Subcutaneous adipose tissue (tissue), 4 donors: Measurements from ENCODE around the gene PTEN. TPM values are rescaled to one million over a fixed set of nuclear protein-coding genes. Genes with fewer than 3 reads are reported as not detected.

Source experiments
- total RNA-seq, 4 donors: library from RNA; depleted of rRNA; stranded (reverse); fragments of >200 nt; gene quantifications; one replicate each; pipeline ENCODE4 v1.1.0, GENCODE V29; 2016
- TF ChIP-seq, protein P1 (sequence below): fragments of 450-650 bp; IDR thresholded peaks from one replicate; pipeline ENCODE4 v1.5.1; 2016; ENCODE audit warnings: low read depth, mild to moderate bottlenecking, control low read depth, antibody characterized with exemption, moderate library complexity

Gene PTEN
- total RNA-seq, 4 donors from 2014 or later: 185 to 932 (median 239) TPM

DNA sequence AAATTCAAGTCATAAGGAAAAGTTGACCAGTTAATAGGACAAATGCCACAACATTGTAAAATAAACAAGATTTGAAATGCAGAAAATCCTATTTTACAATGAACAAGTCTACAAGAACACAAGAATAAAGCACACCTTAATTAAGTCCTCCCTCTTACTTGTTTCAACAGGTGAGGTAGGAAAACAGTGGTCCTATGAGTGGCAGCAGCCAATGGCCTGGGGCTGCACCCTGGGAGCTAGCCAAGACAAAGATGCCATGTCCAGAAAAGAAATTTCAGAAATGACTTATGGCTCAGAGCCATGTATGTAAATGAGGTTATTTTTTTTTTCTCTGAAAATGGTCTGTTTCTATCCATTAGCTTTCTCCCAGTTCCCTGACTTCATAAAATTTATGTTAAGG is 14.4 kb upstream of the PTEN start:
- TF ChIP-seq, protein P1, sequence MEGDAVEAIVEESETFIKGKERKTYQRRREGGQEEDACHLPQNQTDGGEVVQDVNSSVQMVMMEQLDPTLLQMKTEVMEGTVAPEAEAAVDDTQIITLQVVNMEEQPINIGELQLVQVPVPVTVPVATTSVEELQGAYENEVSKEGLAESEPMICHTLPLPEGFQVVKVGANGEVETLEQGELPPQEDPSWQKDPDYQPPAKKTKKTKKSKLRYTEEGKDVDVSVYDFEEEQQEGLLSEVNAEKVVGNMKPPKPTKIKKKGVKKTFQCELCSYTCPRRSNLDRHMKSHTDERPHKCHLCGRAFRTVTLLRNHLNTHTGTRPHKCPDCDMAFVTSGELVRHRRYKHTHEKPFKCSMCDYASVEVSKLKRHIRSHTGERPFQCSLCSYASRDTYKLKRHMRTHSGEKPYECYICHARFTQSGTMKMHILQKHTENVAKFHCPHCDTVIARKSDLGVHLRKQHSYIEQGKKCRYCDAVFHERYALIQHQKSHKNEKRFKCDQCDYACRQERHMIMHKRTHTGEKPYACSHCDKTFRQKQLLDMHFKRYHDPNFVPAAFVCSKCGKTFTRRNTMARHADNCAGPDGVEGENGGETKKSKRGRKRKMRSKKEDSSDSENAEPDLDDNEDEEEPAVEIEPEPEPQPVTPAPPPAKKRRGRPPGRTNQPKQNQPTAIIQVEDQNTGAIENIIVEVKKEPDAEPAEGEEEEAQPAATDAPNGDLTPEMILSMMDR: no peak

DNA sequence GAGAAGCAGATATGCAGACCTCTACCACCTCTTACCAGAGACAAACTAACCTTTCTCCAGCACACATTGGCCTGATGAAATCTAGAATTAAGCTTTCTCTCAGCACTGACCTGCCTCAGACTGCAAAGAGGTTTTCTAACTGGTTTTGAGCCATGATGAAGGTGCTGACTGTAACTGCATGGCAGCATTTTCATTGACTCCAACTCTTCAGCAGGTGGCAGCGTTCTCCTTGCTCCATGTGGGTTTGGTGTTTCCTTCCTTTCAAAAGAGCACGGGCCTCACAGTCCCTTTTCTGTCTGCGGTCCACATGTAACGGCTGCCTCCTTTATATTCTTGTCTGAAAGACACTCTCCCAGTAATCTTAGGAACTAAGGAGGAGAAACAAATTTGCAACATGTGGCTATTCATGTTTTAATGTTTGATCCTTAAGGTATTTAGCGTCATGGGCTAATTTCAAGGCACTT is 12.7 kb upstream of the PTEN start:
- TF ChIP-seq, protein P1: no peak

DNA sequence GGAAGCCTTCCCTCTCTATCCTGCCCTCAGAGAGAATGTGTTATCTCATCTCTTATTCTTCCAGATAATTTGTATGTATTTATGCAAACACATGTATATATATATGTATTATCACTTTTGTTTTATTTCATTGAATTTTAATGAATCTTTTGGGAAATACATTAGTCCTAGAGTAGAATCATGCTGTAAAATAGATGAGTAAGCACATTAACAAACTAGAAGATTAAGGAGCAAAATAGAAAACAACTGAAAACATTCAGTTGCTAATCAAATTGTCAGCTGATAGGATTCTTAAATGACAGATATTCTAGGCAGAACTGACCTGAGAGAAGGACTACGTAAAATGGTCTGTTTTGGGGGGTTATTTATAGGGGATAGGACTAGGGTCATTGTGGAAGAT is 11.3 kb upstream of the PTEN start:
- TF ChIP-seq, protein P1: no peak

DNA sequence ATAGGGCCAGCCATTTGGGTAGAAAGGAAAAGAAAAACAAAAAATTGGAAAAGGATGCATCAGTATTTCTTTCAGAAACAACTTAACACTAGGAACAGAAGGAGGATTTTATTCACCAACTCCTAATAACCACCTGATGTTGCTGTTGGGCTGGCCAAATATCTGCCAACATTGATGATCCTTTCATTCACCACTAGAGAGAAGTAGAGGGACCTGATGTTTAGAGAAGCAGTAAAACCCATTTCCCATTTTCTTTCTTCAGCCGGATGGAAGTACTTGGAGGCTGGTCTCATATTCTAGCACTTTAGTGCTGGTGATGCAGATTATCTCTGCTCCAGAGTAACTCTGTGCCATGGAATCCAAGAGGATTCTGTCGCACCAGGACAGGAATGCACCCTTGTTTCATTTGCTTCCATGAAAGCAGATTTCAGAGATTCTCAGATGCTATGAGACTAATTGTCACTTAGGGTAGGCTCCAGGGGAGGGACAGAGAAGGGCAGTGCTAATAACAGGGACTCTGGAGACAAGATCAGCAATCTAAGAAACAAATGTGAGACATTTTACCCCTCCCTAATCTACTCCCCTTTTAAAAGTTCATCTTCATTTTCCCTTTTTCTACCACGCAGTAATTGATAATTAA is 3.1 kb upstream of the PTEN start:
- TF ChIP-seq, protein P1: no peak

DNA sequence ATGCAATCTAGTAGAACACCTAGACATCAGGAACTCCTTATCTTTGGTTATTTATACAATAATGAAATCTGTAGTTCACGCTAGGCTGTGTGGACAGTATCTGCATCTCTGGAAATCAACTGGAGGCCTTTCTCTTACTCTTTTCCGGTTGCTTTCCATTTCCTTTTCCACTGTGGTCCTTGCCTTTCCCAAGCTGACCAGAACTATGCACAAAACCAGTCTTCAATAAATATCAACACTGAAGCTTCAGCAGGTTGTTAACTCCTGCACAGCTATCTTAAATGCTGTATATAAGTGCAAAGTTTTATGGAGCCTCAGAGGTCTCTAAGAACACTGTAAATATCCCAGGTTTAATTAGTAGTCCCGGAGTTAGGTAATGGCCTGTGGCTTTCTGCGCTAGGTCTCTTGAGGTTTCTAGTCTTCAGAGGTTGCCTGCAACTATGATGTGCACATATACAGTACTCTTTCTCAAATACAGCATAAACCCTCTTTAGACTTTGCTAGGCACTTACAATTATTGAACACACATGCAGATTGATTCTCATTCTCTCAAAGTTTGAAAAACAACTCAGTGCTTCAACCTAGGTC is 2.5 kb upstream of the PTEN start:
- TF ChIP-seq, protein P1: no peak

DNA sequence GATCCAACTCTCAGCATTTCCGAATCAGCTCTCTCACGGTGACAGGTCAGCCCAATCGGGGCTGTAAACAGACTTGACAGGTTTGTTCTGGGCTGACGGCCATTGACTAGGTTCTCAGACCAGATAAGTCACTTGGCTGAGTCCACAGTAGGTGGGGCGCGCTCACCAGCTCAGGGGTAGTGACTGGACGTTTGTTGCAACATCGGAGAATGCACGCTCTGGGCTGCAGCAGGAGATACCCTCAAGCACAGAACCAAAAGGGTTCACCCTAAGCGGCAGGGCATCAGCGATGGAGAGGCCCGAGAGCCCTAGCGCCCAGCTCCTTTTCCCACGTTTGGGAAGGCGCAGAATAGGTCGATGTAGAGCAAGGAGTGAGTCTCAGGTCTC is 1.9 kb upstream of the PTEN start:
- TF ChIP-seq, protein P1: no peak

DNA sequence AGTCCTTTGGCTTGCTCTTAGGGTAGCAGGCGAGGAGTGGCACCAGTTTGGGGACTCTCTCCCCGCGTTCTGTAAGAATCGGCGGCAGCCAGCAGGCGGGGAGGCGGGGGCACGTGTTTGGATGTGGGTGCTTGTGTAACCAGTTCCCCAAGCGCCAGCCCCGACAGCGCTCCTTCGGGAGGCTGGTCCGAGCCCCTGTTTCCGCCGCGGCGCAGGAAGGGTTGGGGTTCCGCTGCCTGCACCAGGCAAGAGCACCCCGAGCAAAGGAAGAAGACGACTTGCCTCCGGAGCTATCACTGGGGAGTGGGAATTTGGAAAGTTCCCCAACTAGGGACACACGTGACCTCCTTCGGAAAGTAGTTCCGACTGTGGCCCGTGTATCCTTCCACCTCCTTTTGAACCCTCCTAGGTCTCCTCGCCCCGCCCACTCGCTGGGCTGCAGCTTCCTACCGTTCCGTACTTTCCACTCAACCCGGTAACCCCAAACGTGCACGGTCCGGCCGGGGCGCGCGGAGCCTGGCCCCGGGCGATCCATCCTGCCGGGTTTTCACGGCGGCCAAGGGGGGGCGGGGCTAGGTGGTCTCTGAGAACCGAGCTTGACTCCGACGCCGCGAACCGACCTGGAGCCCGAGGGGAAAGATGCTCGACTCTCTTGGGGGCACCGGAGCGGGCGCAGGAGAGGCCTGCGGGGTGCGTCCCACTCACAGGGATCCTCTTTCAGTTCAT is 1.3 kb upstream of the PTEN start:
- TF ChIP-seq, protein P1: no peak
